PC-9 (cell line): Measurements from ENCODE around the gene HK2.

ENCODE experiments used
- CTCF ChIP-seq: fragments of 200-600 bp; sonication (generic); conservative IDR thresholded peaks from 2 replicates; pipeline ENCODE4 v1.6.1; 2017; ENCODE audit warnings: mixed run types, antibody characterized with exemption, mild to moderate bottlenecking, moderate library complexity
- EZH2 ChIP-seq: fragments of 200-600 bp; sonication (generic); IDR thresholded peaks from 2 replicates; pipeline ENCODE4 v1.8.0; 2017; ENCODE audit warnings: antibody characterized with exemption, low read depth

DNA sequence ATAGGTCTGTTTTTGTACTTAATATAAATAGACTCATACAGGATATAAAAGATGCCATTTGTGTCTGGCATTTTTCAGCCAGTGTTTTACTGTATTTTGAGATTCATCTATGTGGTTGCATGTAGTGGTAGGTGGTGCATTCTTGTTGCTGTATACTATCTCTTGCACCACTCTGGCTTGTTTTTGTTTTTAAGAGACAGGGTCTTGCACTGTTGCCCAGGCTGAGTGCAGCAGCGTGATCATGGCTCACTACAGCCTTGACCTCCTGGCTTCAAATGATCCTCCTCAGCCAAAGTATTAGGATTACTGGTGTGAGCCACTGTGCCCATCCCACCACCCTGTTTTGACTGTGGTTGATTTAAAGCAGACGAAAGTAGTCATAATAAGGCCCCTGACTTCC, 12.6 kb downstream of the HK2 start:
- no peak for TF ChIP-seq CTCF
- TF ChIP-seq EZH2: no peak
